Activated CD8-positive, alpha-beta memory T cell treated with anti-CD3 and anti-CD28 coated beads for 4 hours (primary cell): ENCODE measurements around the gene PDXDC1.
"Not testable (repeated sequence)": the region's sequence is repeated elsewhere in the genome, so short reads cannot be mapped to it uniquely, and the experiment has no call there.

Experiments used
- DNase-seq, 2 donors: peaks; one replicate each; pipeline ENCODE4 v3.0.0-alpha.2; 2020; ENCODE audit warnings: low read depth in 2 of 2

PDXDC1 gene

DNA sequence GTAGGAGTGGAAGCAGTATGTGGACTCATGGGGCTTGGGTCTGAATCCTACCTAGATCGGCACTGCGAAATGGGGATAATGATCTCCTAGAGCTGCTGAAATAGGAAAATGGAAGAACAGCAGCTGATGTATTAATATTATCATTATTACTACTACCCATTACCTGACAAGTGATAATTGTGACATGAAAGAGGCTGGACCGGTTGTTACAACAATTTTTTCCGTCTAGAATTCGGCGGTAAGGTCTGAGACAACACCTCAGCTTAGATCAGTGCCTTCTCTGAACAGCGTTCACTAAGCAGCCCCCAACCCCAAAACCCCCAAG is 533 bp upstream of the PDXDC1 start:
- DNase-seq, result not testable (repeated sequence)

DNA sequence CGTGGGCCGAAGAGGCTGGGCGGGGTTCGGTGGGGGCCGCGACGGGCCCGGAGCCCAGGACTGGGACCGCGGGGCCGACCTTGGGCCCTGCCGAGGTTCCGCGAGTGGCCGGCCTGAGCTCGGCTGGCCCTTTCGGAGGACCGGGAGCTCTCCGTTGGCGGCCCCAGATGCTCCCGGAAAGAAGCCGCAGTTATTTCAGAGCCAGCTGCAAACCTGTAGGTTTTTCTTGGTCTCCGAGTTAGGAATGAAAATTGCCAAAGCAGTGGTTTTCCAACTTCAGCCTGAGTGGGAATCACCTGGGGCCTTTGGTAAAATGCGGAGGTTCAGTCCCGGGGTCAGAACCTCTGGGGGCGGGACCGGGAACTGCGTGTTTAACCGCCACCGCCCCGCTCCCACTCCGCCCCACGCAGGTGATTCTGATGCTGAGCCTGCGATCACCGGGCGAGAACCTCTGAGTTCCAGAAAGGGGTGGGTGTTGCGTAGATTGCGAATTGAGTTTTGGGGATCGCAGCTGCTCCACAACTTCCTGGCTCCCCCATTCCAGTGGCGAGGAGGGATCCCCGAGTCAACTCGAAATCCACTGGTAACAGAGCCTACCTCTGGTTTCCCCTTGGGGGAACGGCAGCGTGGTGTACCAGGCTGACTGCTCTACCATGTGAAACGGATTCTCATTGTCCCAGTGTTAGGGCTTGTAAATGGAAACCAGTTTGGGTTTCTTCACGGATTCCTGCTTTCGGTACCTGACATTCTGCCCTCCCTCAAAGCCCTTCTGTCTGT is 780 bp downstream of the PDXDC1 start:
- DNase-seq, result peak; percentile 35 to 36

DNA sequence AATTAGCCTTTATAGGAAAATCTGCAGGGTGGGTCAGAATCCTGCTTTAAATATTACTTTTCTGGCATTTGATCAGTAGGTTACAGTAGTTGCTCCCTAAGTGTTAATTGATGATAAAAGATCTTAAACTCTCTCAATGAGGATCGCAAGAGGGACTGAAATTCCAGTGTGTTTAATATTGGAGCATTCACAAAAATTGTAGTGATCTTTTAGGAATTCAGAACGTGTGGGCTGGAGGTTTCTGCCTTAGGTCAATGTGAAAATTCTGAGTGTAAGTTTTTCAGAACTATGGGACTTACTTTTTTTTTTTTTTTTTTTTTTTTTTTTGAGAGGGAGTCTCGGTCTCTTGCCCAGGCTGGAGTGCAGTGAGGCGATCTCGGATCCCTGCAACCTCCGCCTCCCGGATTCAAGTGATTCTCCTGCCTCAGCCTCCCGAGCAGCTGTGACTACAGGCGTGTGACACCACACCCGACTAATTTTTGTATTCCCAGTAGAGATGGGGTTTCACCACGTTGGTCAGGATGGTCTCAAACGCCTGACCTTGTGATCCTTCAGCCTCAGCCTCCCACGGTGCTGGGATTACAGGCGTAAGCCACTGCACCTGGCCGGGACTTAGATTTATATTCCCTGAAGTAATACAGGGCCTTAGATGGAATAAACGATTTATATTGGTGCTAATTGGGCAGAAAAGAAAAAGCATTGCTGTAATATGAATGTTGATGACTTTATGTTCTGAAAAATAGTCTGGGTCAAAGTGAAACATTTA is 2.3 kb downstream of the PDXDC1 start:
- not testable (repeated sequence) for DNase-seq

DNA sequence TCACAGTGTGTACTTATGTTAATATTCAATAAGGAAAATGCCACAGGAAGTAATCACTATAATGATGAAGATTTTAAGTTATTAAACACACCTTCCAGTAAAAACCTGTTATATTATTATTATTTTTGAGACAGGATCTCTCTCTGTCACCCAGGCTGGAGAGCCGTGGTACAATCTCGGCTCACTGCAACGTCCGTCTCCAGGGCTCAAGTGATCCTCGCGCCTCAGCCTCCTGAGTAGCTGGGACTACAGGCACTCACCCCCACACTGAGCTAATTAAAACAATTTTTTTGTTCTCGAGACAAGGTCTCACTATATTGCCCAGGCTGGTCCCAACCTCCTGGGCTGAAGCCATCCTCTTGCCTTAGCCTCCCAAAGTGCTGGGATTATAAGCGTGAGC is 3.5 kb downstream of the PDXDC1 start:
- not testable (repeated sequence) for DNase-seq

DNA sequence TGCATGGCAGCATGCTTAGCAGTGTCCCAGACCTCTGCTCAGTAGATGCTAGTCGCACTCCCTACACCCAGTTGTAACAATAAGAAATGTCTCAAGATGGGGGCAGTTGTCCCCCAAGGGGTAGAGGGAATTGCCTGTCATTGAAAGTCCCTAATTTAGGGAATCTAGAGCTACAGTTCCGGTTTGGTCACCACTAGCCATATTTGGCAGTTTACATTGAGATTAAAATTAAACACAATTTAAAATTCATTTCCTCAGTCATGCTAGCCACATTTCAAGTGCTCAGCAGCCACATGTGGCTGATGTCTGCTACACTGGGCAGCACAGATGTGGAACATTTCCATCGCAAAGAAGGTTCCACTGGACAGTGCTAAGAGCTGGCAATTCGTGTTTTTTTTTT is 4.1 kb downstream of the PDXDC1 start:
- DNase-seq, result not testable (repeated sequence)

DNA sequence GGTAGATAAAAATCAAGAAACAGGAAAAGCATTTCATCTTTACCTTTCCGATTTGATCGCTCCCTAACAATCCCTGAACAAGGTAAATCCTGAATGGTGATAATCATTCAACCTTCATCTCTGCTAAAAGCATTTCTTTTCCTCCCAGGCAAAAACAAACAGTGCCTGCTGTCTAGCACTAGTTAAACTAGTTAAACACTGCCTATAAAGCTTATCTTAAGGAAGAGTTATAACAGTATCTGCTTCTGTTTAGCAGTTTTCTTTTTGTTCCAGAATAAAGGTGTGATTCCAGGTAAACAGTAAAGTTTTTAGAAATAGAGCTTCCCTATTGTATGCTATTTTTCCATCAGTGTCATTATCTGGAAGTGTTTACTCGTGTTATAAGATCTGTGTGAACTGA is 6.4 kb downstream of the PDXDC1 start:
- not testable (repeated sequence) for DNase-seq

DNA sequence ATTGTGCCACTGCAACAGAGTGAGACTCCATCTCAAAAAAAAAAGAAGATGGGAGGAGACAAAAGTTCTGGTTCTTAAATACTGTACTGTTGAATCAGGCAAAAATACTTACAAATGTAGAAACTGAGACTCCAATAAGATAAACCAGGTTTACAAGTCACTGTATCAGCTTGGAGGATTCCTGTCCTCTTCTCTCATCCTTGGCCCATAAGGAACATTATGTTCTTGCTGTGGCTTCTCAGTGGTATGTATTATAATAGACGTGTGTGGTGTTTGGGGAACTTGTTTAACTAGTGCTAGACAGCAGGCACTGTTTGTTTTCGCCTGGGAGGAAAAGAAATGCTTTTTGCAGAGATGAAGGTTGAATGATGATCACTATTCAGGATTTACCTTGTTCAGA is 7.7 kb downstream of the PDXDC1 start:
- DNase-seq, result not testable (repeated sequence)

DNA sequence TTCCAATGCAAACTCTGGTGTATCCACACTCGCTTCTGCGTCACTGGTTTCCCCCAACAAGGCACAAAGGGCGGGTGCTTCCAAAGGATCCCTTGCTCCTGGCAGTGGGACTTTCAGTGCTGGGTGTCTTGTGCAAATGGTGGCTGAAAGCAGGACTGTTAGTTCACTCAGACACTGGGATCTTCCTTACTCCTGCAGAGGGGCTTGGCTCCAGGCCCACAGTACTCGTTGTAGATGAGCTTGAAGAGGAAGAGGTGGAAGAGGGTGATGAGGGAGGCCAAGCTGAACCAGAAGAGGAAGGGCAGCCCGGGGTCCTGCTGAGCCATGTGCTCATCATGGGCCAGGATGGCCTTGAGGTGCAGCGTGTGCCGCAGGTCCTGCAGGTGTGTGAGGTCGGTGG is 13.3 kb downstream of the PDXDC1 start:
- DNase-seq, result not testable (repeated sequence)

DNA sequence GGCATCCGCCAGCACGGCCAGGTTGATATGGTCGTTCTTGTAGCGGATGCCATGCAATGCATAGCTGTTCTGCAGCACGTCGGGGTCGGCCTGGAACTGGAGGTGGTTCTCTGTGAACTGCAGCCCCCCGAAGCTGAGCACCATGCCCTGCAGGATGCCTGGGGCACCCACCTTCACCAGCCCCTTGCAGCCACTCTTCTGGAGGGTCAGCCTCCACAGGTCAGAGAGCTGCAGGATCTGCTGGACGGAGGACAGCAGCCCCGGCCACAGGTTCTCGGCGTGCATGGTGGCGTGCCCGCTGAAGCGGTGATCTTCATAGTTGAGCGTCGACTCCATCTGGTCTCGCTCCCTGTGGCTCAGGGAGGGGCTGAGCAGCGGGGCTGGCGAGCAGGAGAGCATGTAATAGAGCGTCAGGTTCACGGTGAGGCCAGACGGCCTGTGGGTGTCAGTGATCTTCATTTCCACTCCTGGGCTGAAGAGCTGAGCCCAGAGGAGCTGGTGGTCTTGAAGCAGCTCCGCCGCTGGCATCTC is 13.9 kb downstream of the PDXDC1 start:
- DNase-seq, result not testable (repeated sequence)

DNA sequence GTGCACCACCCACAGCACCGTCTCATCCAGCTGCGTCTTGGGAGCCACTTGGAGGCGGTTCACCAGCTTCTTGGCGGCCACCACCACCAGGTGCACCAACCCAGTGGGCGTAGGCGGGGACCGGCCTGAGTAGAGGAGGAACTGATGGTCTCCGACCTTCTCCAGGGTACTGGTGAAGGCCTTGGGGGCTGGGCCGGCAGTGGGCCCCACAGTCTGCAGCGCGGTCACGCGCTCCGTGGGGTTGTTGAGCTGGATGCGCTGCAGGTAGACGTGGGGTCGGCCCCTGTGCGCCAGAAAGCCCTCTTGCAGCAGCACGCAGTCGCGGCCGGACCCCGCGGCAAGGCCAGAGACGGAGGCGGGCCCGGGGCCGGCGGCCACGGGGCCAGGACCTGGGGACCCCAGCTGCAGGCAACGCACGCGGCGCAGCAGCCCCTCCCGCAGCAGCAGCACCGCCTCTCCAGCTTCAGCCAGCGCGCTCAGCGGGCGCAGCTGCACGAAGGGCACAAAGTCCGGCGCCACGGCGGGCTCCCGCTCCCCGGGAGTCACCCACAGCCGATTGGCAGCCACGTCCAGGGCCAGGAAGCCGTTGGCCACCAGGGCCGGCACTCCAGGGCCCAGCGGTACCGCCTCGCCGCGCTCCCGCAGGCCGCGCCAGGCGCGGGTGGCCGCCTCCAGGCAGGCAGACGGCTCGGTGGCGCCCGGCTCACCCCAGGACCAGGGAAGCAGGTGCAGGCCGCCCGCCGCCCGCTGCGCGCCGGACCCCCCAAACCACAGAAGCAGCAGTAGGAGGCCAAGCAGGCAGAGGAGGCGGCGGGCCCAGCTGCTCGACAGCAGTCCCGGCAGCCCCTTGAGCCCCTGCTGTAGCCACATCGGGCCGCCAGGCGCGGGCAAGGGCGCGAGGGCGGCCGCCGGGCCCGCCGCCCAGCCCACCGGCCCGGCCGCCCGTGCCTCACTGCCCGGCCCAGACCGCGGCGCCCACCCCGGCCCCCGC is 14.8 kb downstream of the PDXDC1 start:
- DNase-seq, result not testable (repeated sequence)

DNA sequence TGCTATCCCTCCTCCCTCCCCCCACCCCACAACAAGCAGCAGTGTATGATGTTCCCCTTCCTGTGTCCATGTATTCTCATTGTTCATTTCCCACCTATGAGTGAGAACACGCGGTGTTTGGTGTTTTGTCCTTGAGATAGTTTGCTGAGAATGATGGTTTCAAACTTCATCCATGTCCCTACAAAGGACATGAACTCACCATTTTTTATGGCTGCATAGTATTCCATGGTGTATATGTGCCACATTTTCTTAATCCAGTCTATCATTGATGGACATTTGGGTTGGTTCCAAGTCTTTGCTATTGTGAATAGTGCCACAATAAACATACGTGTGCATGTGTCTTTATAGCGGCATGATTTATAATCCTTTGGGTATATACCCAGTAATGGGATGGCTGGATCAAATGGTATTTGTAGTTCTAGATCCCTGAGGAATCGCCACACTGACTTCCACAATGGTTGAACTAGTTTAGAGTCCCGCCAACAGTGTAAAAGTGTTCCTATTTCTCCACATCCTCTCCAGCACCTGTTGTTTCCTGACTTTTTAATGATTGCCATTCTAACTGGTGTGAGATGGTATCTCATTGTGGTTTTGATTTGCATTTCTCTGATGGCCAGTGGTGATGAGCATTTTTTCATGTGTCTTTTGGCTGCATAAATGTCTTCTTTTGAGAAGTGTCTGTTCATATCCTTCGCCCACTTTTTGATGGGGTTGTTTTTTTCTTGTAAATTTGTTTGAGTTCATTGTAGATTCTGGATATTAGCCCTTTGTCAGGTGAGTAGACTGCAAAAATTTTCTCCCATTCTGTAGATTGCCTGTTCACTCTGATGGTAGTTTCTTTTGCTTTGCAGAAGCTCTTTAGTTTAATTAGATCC is 18.7 kb downstream of the PDXDC1 start:
- DNase-seq, result not testable (repeated sequence)

DNA sequence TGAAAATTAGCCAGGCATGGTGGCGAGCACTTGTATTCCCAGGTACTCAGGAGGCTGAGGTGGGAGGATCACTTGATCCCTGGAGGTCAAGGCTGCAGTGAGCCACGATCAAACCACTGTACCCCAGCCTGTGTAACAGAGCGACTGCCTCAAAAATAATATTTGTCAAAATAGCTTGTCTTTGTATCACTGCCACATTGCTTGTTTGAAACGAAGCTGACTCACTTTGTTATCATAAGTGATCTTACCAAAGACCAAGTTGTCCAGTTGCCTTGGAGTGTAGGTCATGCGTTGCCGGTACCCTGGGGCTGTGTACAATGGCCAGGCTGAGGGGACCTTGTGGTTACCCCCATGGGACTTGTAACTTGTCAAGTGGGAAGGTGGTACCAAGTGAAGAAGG is 21.9 kb downstream of the PDXDC1 start:
- not testable (repeated sequence) for DNase-seq

DNA sequence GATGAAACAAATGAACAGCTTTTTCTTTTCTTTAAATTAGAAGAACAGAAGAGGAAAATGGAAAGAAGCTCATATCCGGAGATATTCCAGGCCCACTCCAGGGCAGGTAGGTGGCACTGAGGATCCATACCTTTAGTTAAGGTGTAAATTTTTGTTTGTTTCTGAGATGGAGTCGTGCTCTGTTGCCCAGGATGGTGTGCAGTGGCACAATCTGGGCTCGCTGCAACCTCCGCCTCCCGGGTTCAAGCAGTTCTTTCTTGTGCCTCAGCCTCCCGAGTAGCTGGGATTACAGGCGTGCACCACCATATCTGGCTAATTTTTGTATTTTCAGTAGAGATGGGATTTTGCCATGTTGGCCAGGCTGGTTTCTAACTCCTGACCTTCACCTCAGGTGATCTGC is 23.5 kb downstream of the PDXDC1 start:
- not testable (repeated sequence) for DNase-seq

DNA sequence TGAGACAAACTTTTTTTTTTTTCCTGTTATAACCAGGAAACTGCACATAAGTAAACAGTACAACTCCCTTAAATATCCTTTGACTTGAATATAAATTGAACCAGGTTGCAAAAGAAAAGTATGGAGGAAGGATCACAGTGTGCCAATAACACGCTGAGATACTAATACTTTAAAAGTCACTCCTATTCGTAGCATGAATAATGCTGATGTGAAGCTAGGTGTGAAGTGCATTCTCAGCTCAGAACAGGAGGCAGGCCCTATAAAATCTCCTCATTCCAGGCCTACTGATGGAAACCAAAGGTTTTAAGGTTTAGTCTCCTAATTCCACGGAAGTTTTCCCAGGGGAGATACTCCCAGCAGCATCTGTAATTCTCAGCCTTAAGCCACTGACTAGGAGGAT is 25.0 kb downstream of the PDXDC1 start:
- DNase-seq, result not testable (repeated sequence)

DNA sequence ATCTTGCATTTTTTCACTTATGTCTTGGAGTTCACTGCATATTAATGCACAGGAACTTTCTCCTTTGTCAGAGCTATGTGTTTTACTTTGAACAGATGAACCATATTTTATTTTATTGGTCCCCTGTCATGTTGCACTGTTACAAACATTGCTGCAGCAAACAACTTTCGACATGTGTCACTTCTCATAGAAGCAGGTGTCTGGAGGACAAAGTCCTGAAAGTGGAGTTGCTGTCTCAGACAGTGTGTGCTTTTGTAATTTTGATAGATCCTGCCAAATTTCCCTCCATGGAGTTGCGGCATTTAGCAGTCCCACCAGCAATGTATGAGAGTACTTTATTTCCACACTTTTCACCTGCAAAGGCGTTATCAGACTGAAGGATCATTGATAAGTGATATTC is 27.6 kb downstream of the PDXDC1 start:
- DNase-seq, result not testable (repeated sequence)

DNA sequence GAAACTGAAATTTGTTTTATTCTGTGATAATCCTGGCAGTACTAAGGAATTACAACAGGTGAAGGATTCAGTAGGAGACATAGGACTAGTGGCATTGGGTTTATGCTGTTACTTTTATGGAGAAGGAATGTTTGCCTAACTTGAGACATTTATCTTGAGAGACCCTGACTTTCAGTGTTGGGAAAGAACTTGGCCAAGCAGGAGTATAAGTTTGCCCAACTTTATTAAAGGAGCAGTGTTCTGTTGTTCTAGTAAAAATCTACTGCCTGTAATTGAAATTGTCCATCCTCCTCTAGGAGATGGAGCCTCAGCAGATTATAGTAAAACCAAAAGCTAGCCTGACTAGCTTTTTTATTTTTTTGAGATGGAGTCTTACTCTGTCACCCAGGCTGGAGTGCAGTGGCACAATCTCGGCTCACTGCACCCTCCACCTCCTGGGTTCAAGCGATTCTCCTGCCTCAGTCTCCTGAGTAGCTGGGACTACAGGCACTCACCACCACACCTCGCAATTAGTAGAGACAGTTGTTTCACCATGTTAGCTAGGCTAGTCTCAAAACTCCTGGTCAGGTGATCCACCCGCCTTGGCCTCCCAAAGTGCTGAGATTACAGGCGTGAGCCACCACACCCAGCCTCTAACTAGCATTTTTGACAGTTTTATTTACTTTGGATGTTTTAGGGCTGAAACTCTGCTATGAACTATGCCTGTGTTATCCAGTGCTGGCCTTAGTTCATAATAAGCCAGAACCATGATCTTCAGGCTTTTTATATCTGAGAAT is 30.7 kb downstream of the PDXDC1 start:
- DNase-seq, result not testable (repeated sequence)

DNA sequence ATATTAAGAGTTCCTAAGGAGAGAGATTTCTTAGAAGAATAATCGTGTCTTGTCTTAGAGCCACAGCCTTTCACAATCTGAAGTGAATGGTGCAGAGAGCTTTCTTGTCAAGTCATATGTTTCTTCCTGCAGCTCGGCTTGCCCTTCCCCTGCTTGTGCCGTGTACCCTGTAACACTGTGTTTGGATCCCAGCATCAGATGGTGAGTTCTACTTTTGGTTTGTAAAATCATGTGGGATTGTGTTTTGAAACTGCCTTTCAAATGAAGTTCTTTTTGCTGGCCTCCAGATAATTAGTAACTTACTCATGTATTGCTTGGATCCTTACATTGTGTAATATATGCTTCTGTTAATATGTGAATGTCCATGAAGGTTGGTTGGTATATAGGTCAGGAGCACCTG is 33.8 kb downstream of the PDXDC1 start:
- DNase-seq, result not testable (repeated sequence)

DNA sequence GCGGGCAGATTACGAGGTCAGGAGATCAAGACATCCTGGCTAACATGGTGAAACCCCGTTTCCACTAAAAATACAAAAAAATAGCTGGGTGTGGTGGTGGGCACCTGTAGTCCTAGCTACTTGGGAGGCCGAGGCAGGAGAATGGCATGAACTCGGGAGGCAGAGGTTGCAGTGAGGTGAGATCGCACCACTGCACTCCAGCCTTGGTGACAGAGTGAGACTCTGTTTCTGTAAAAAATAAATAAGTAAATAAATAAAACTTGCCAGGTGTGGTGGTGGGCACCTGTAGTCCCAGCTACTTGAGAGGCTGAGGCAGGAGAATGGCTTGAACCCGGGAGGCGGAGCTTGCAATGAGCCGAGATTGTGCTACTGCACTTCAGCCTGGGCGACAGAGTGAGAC is 38.1 kb downstream of the PDXDC1 start:
- not testable (repeated sequence) for DNase-seq

DNA sequence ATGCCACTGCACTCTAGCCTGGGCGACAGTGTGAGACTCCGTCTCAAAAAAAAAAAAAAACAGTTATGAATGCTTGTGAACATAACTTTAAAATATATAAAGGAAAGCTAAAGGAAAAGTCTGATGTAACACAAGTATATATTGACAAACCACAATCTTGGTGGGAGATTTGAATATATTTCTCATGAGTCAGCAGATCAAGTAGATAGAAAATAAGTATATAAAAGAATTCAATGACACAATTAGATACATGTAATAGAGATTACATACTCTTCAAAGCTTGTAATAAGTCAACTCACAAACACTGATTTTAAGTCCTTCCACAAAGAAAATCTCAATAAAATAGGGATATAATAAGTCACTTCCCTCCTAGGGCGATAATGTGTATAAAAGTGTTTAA is 40.8 kb downstream of the PDXDC1 start:
- DNase-seq, result not testable (repeated sequence)

DNA sequence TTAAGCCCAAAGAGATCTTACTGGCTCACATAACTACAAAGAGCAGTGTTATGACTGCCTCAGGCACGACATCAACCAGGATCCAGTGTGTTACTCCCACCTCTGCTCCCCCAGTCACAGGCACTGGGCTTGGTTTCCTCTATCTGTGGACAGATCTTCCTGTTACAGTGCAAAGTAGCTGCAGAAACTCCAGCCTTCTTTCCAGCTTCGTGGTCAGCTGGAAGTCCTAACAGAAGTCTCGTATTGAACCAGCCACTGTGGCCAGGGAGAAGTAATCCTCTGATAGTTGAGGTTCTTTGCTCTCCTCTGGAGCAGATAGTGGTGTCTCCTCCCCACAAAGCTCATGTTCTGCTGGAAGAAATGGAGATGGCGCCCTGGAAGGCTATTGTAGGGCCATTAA is 41.5 kb downstream of the PDXDC1 start:
- DNase-seq, result not testable (repeated sequence)
